Sigmoid colon (tissue), 4 donors: ENCODE data around the gene LRRC37B.

ENCODE experiments used
- EP300 ChIP-seq, 4 donors: sonication (generic); formaldehyde crosslinking; IDR thresholded peaks; one replicate each; pipeline ENCODE4 v1.6.1; 2017; ENCODE audit warnings: antibody characterized with exemption in 4 of 4
- POLR2AphosphoS5 ChIP-seq, 4 donors: sonication (generic); formaldehyde crosslinking; IDR thresholded peaks; one replicate each; pipeline ENCODE4 v1.6.1; 2017; ENCODE audit warnings: antibody characterized with exemption in 4 of 4
- TF ChIP-seq, protein P1 (sequence below), 4 experiments: fragments of 450-650 bp in 3 of 4; fragments of 200-600 bp in 1 of 4; IDR thresholded peaks; one replicate each; pipeline ENCODE4 v1.5.1; 2016 to 2019; ENCODE audit warnings: antibody characterized with exemption in 4 of 4, mild to moderate bottlenecking in 3 of 4, moderate library complexity in 2 of 4

DNA sequence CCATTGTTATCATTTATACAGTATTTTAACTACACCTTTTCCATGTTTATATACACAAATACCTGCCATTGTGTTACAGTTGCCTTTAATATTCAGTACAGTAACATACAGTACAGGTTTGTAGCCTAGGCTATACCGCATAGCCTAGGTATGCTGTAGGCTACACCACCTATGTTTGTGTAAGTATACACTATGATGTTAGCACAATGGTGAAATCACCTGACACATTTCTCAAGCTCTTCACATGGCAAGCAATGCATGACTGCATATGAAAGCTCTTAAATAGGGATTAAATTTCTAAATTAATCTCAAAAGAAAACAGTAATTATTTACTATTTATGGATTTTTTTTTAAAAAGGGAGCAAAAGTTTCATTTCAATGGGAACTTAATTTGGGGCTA is 12.0 kb downstream of the LRRC37B start:
- TF ChIP-seq, protein P1, sequence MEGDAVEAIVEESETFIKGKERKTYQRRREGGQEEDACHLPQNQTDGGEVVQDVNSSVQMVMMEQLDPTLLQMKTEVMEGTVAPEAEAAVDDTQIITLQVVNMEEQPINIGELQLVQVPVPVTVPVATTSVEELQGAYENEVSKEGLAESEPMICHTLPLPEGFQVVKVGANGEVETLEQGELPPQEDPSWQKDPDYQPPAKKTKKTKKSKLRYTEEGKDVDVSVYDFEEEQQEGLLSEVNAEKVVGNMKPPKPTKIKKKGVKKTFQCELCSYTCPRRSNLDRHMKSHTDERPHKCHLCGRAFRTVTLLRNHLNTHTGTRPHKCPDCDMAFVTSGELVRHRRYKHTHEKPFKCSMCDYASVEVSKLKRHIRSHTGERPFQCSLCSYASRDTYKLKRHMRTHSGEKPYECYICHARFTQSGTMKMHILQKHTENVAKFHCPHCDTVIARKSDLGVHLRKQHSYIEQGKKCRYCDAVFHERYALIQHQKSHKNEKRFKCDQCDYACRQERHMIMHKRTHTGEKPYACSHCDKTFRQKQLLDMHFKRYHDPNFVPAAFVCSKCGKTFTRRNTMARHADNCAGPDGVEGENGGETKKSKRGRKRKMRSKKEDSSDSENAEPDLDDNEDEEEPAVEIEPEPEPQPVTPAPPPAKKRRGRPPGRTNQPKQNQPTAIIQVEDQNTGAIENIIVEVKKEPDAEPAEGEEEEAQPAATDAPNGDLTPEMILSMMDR (IDR thresholded peaks at IDR 0.05) = no peak
- no peak for TF ChIP-seq POLR2AphosphoS5 (IDR thresholded peaks at IDR 0.05)
- TF ChIP-seq EP300 (IDR thresholded peaks at IDR 0.05) = no peak
